Vagina (tissue), 2 donors: ENCODE measurements around the gene WNT5B. TPM values are rescaled to one million over a fixed set of nuclear protein-coding genes. Genes with fewer than 3 reads are reported as not detected.

Experiments
- DNase-seq, 2 donors: peaks; one replicate each; pipeline ENCODE4 v3.0.0-alpha.2; 2017; ENCODE audit errors: extremely low spot score in 2 of 2
- H3K27ac ChIP-seq: fragments of 200-600 bp; sonication (generic); one replicate; pipeline ENCODE4 v1.5.1; 2019
- H3K27me3 ChIP-seq: fragments of 200-600 bp; sonication (generic); one replicate; pipeline ENCODE4 v1.5.1; 2019
- H3K36me3 ChIP-seq, 2 donors: fragments of 200-600 bp; sonication (generic); one replicate each; pipeline ENCODE4 v1.5.1; 2017 to 2019
- H3K4me1 ChIP-seq: fragments of 200-600 bp; sonication (generic); one replicate; pipeline ENCODE4 v1.5.1; 2019
- H3K4me3 ChIP-seq, 2 donors: fragments of 200-600 bp; sonication (generic); 1 replicate in 1 of 2; 2 replicates in 1 of 2; pipeline ENCODE4 v1.5.1; 2016 to 2019
- H3K9me3 ChIP-seq: fragments of 200-600 bp; sonication (generic); one replicate; pipeline ENCODE4 v1.5.1; 2019
- CTCF ChIP-seq, 3 experiments: fragments of 450-650 bp in 2 of 3; fragments of 200-600 bp in 1 of 3; sonication (generic) in 1 of 3; IDR thresholded peaks; one replicate each; pipeline ENCODE4 v1.5.1; 2017 to 2019; ENCODE audit warnings: antibody characterized with exemption in 3 of 3, mild to moderate bottlenecking in 2 of 3, moderate library complexity in 2 of 3
- POLR2A ChIP-seq, 2 donors: fragments of 450-650 bp; IDR thresholded peaks; one replicate each; pipeline ENCODE4 v1.6.1; 2017; ENCODE audit warnings: antibody characterized with exemption in 2 of 2, mild to moderate bottlenecking in 2 of 2, moderate library complexity in 2 of 2
- POLR2AphosphoS5 ChIP-seq, 2 donors: sonication (generic); formaldehyde crosslinking; IDR thresholded peaks; one replicate each; pipeline ENCODE4 v1.9.0; 2017; ENCODE audit warnings: antibody characterized with exemption in 2 of 2, mild to moderate bottlenecking in 2 of 2, low read depth in 1 of 2; ENCODE audit not compliant: insufficient read depth in 1 of 2
- intact Hi-C: fragments of 100-400 bp; cut with DNase I; formaldehyde crosslinking; loops from one replicate; pipeline ENCODE4 v1.15.1; 2023
- total RNA-seq: library from RNA; depleted of rRNA; stranded (reverse); fragments of >200 nt; gene quantifications from one replicate; pipeline ENCODE4 v1.2.3, GENCODE V29; 2016

Gene WNT5B
- total RNA-seq, 1 donor from 2014 or later: 7.6 TPM

- no peak overlapping the region for H3K4me3 ChIP-seq
- peaks cover 31% of the 10 kb centered on the region for H3K4me1 ChIP-seq
- no peak for DNase-seq
- TF ChIP-seq POLR2A (IDR thresholded peaks at IDR 0.05) (no peak), POLR2AphosphoS5 (IDR thresholded peaks at IDR 0.05; ENCODE audit: insufficient read depth in 1 of 2, low read depth in 1 of 2) (no peak), CTCF (IDR thresholded peaks at IDR 0.05) (no peak)
- intact Hi-C loops: no loop called here
- no peaks in the 10 kb centered on the region for H3K27me3 ChIP-seq
- no peak overlapping the region for H3K27ac ChIP-seq
- H3K36me3 ChIP-seq: no peaks in the 10 kb centered on the region
- H3K9me3 ChIP-seq: no peaks in the 10 kb centered on the region
Measured at GRCh38 chr12:1603269-1603993, 25.6 kb upstream of the WNT5B start.

GRCh38 chr12:1604464-1604863 lies 24.6 kb upstream of the WNT5B start:
- no peaks in the 10 kb centered on the region for H3K27me3 ChIP-seq
- H3K27ac ChIP-seq: no peak overlapping the region
- no peak for DNase-seq
- H3K4me1 ChIP-seq: peaks cover 36% of the 10 kb centered on the region
- no peak overlapping the region for H3K4me3 ChIP-seq
- H3K9me3 ChIP-seq: no peaks in the 10 kb centered on the region
- intact Hi-C loops: no loop called here
- TF ChIP-seq POLR2AphosphoS5 (IDR thresholded peaks at IDR 0.05; ENCODE audit: insufficient read depth in 1 of 2, low read depth in 1 of 2) (no peak), CTCF (IDR thresholded peaks at IDR 0.05) (no peak), POLR2A (IDR thresholded peaks at IDR 0.05) (no peak)
- no peaks in the 10 kb centered on the region for H3K36me3 ChIP-seq

GRCh38 chr12:1605129-1606020 lies 23.7 kb upstream of the WNT5B start:
- no peak for DNase-seq
- TF ChIP-seq POLR2A (IDR thresholded peaks at IDR 0.05) (peak in 1 of 2 donors; percentile 19), POLR2AphosphoS5 (IDR thresholded peaks at IDR 0.05; ENCODE audit: insufficient read depth in 1 of 2, low read depth in 1 of 2) (no peak), CTCF (IDR thresholded peaks at IDR 0.05) (peak; percentile 75 to 83 (median 83))
- Histone ChIP-seq H3K27me3 (no peaks in the 10 kb centered on the region), H3K9me3 (no peaks in the 10 kb centered on the region), H3K4me1 (peaks cover 36% of the 10 kb centered on the region), H3K4me3 (peak overlapping the region; percentile 43 to 51), H3K36me3 (no peaks in the 10 kb centered on the region), H3K27ac (peak overlapping the region; percentile 84)
- intact Hi-C loops: no loop called here

- Histone ChIP-seq H3K27ac (peak overlapping the region; percentile 84), H3K36me3 (no peaks in the 10 kb centered on the region), H3K27me3 (no peaks in the 10 kb centered on the region), H3K4me3 (peak overlapping the region; percentile 43 to 51), H3K9me3 (no peaks in the 10 kb centered on the region), H3K4me1 (peaks cover 36% of the 10 kb centered on the region)
- peak; percentile 71 to 77 for TF ChIP-seq POLR2AphosphoS5 (IDR thresholded peaks at IDR 0.05; ENCODE audit: insufficient read depth in 1 of 2, low read depth in 1 of 2)
- TF ChIP-seq POLR2A (IDR thresholded peaks at IDR 0.05): no peak
- DNase-seq: peak in 1 of 2 donors; percentile 93
- intact Hi-C loops: no loop called here
Measured at GRCh38 chr12:1606021-1606622, 22.9 kb upstream of the WNT5B start.

- no peaks in the 10 kb centered on the region for H3K9me3 ChIP-seq
- peak overlapping the region; percentile 24 for H3K27ac ChIP-seq
- DNase-seq: no peak
- no peaks in the 10 kb centered on the region for H3K36me3 ChIP-seq
- H3K4me3 ChIP-seq: no peak overlapping the region
- intact Hi-C loops: no loop called here
- no peak for TF ChIP-seq POLR2AphosphoS5 (IDR thresholded peaks at IDR 0.05; ENCODE audit: insufficient read depth in 1 of 2, low read depth in 1 of 2)
- no peak for TF ChIP-seq POLR2A (IDR thresholded peaks at IDR 0.05)
- TF ChIP-seq CTCF (IDR thresholded peaks at IDR 0.05): no peak
- H3K27me3 ChIP-seq: no peaks in the 10 kb centered on the region
- peaks cover 27% of the 10 kb centered on the region for H3K4me1 ChIP-seq
Measured at GRCh38 chr12:1607940-1608712, 20.9 kb upstream of the WNT5B start.
